HG03565 (cell line): ENCODE data around the gene AIM2.
A peak's percentile ranks its signal among the peaks of the same experiment; 100 is the strongest.
"Not testable (repeated sequence)": the region's sequence is repeated elsewhere in the genome, so short reads cannot be mapped to it uniquely, and the experiment has no call there.

Source experiments
- ATAC-seq: cut with Tn5 transposase; IDR thresholded peaks from one replicate; pipeline ENCODE4 v1.9.1; 2021; ENCODE audit warnings: mild to moderate bottlenecking, moderate library complexity; ENCODE audit not compliant: unreplicated experiment

AIM2 gene, protein sequence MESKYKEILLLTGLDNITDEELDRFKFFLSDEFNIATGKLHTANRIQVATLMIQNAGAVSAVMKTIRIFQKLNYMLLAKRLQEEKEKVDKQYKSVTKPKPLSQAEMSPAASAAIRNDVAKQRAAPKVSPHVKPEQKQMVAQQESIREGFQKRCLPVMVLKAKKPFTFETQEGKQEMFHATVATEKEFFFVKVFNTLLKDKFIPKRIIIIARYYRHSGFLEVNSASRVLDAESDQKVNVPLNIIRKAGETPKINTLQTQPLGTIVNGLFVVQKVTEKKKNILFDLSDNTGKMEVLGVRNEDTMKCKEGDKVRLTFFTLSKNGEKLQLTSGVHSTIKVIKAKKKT

DNA sequence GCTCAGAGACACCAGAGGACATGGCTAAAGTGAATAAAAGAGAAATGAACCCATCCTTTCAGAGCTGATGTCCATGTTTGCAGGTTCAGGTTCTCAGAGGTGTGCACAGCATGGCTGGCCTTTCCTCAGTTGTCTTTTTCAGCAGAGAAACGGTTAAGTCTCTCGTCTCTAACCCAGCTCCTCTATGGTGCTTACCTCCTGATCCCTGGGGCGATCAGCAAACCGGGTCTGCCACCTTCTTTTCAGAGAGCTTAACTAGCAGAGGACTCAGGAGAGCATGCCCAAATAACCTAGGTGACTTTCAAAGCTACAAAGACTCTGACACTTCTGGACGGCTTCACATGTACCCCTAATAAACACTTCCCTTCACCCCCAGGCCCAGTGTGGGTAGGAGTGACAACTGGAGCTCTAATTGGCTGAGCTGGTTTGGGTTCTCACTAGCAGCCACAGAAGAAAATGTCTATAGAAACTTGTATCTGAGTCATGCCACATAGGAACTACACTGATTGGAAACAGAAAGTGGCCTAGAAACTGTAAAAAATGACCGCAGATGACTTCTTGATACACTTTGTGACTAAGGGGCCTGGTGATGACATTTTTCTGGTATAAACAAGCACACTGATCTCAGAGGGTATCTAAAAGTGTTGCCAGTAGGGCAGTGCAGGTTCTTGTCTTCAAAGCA is at the start of gene AIM2:
TSS of gene AIM2 (minus strand) at position 329 of the 682 bp plus-strand sequence. CDS start 3,267 bp downstream, outside the sequence.
- peak; percentile 66 for ATAC-seq

DNA sequence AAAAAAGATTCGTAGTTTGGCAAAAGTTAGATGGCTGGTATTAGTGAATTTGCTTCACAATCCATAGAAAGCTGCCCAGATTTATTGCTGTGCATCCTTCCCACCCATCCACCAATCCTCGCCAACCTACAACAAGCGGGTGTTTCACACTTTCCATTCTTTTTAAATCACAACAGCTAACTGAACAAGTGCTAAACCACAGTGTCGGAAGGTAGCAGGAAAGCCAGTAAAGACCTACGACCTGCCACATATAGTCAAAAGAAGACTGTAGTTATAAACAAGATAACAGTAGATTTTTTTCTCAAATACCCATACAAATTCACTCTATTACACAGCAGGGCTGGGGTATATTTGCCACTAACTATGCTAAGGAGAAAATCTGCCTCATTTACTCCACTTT is 47.0 kb upstream of the AIM2 start:
- ATAC-seq: no peak

DNA sequence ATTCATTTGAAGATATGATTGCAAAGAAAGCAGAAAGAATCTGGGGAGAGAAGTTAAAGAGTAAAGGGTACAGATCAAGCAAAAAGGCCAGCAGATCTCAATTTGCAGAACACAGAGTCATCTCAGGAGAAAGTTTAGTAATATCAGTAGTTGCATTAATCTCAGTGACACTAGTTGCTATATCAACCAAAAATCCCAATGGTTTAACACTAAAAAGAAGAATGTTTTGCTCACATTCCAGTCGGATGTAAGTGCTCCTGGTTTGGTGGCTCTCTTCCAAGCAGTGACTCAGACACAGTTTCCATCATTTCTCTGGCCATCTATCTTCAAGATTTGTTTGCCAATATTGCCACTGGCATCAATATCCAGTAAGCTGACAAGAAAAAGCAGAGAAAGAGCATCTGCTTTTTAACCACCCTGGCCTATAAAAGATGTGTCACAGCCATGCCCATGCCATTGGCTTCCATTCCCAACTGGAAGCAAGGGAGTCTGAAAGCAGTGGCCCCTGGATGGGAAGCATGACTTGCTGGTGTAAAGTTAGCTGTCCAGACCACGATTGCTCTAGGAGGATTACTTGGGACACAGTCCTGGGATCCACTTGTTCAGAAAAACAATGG is 45.5 kb upstream of the AIM2 start:
- peak; percentile 88 for ATAC-seq

DNA sequence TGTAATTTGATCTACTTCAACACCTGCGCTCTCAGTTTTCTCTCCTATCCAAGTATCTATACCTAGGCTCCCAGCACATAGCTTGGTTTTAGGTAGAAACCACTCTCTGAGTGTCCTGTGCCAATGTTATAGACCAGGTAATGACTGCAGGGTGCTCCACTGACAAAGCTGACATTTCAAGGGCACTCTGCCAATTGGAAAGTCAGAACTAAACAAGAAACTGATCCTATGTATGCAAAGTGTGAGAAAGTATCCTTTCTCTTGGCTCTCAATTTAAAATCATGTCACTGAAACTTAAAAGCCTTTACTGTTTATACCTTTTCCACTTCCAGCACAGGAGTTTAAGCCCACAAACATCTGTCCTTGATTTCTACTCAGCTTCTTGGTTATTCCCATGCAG is 45.0 kb upstream of the AIM2 start:
- peak; percentile 53 for ATAC-seq

DNA sequence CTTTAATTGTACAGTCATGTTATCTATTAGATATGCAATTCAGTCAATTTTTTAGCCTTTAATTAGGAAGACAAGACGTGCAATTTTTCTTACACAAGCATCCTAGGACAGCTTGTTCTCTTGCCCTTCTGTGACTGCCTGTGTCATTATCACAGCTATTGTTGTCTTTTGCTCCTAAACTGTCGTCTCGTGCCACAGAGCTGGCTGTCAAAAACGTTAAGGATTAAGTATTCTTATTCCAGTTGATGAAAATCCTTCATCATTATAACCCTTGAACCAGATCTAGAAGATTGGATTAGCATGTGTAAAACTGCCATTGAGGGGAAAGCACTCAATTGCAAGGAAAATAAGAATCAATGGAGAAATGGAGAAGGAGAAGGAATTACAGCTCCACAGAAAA is 43.8 kb upstream of the AIM2 start:
- no peak for ATAC-seq

DNA sequence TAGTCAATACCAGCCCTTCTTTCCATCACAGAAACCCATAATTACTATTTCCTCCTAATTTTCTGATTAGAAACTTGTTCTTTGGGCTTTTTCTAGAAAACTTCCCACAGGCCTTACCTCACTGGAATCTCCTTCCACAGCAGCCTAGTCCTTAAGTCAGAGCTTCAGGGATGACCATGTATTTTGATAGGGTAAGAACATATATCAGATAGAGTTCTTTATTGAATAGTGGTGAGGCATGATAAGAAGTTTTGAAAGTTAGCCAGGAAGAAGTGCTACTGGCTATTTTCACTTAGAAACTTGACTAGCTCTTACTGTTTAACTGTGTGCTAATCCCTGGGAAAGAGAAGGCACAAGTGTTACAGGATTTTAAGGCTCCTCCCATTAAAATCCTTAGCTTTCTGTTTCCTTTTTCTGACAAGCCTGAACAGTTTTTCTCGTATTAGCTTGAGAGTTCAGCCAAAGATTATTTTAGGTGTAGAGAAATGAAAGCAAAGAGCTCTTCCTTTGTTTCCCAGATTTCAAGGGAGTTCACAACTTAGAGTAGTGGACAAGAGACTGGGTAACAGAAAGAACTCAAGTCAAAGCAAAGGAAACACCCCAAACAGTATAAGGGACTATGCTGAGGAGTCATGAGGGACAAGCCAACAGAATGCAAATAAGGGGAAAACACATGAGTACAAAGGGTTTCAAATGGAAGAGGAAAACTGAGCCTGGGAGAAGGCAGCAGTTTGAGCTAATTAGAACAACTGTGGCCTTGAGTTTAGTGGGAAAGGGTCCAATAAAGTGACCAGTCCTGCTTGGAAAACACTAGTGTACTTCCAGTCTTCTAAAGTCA is 37.2 kb upstream of the AIM2 start:
- ATAC-seq: no peak

DNA sequence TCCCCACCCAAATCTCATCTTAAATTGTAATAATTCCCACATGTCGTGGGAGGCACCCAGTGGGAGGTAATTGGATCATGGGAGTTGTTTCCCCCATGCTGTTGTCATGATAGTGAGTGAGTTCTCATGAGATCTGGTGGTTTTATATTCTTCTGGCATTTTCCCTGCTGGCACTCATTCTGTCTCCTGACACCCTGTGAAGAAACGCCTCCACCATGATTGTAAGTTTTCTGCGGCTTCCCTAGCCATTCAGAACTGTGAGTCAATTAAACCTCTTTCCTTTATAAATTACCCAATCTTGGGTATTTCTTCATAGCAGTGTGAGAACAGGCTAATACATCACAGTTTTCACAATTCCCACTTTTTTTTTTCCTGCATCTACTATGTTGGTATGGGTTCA is 26.5 kb upstream of the AIM2 start:
- not testable (repeated sequence) for ATAC-seq

DNA sequence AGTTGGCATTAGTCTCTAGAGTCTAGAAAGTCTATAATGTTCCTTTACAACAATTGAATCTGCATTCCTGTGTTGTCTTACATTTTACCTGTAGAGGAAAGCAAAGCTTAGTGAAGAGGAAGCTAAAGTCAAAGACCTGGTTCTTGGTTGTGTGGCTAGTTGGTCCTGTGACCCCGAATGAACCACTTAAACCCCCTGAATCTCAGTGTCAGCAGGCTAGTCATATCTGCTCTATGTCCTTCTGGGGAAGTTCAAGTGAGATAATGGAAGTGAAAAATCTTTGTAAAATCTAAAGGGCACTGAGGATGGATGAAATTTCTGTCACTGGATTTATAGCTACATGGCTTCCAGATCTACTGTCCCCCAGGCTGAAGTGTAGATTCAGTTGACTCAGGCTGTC is 24.0 kb upstream of the AIM2 start:
- ATAC-seq: no peak

DNA sequence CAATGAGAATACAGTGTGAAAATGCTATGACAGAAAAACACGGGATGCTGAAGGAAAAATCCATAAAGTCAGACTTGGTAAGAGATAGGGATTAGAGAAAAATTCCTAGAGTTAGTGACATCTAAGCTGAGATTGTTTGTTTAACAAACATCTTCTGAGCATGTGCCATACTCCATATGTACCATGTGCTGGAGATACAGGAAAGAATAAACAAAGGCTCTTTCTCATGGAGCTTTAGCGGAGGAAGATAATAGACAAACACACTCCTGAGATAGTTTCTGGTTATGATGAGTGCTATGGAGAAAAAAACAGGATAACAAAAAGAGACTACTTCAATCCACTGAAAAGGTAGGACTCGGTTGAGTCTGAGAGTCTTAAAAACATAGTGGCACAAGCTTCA is 22.0 kb upstream of the AIM2 start:
- ATAC-seq: no peak

DNA sequence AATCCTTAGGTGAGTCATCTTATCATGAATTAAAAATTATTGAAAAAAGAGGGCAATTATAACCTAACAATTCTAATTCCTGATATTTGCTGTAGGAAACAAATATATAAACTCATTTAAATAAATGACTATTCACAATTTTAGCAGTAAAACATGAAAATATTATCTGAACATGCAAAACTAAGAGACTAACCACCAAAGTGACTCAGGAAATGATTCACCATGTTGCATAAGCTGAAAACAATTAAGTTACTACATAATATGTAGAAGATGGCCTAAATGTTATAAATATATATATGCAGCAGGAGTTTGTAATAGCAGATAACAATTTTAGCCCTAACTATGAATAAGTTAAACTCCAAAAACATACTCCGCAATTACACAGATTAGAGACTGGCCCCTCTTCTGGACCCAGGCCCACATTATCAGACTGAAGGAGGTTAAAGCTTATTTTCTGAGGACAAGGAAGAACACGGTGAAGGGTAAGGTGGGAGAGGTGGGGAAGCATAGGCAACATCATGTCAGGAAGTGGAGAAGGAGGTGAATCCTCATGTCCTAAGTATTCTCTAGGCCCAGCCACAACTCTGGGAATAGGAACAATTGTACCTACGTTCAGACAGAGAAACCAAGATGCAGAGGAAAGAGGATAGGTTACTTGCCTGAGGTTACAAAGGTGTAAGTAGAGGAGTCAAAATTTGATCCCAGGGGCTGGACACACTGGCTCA is 15.6 kb upstream of the AIM2 start:
- ATAC-seq: no peak

DNA sequence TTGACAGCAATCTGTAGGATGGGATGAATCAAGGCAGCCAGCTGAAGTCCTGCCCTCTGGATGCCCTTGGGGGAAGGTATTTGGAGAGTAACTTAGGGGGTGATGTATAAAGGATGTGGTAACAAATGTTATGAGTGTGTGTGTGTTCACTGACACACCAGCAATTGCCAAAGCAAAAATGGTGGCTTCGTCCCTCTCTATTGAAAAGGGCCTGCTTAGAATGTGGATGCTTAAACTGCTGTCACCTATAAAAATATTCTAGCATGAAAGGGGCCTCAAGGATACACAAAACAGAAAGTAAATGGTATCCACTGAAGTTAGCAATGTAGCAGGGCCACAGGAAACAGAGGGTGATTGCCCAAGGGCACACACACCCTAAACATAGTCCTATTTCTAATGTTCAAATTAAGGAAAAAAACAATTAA is 15.1 kb upstream of the AIM2 start:
- ATAC-seq: no peak

DNA sequence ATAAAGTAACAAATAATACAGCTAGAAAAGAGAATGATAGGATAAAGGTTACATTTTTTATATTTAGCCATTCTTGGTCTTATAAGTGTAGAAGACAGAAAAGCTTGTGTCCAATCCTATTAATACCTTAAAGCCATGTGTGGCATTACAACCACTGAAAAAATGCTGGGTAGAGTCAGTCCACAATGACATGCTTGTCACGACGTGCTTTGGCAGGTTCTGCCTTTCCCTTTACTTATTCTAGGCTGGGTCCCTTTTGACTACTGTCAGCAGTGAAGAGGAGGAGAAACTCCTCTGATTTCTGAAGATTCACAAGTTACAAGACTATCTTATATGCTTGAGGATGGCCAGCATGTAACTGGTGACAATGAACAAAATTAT is 14.6 kb upstream of the AIM2 start:
- no peak for ATAC-seq

DNA sequence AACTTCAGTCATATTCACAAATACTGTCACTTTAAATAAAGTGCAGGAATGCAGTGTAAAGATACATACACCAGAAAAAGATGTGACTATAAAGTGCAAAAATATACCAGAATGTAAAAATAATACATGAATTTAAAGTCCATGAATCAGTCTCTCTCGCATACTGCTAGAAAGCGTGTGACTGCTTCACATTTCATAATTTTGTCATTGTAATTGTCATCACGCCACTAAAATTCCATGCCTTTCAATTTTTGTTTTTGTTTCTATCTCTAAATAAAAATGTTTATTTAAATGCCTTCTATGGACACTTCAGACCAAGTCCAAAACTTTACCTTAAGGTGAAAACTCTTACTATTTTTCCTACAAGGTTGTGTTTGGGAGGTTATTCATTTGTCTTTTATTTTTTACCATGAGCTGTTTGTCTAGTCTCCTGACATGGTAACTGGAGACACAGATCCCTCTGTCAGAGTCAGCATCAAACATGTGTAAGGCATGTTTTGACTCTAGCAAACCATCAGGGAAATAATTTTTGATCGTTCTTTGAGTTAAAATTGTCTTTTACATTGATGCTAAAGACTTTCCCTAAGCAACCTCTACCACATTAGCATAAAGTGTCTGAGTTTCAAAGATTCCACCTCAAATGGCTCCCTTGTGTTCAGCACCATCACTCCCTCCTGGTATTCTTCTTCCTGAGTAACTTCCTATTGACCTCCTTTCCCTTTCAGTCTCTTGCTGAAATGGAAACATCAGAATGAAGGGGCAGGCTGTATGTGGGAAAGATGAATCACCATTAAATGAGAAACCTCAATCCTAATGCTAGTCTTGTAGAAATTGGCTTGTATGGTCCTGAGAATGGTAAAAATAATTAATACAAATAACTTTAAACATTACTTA is 14.0 kb upstream of the AIM2 start:
- ATAC-seq: no peak

DNA sequence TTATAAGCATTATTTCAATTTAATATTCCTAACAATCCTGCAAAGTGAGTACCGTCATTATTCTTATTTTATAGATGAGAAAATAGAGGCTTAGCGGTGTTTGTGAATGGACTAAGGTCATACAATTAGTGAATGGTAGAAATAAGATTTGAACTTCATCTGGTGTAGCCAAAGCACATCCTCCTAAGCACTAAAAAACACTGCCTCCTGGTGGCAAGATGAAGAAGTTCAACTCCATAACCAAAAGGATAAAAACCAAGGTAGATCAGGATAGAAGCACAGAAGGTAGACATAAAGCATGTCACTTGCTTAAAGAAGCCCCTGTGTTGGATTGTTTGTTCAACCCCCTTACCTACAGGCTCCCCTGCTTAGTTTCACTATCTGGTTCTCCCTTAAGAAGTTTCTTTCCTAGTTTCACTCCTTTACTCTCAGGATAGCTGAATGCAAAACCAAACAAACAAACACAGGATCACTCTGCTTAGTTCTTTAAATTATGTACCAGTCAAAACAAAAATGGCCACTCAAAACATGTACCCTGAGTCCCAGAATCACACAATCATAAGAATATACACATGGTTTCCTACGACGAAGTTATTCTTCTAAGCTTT is 12.7 kb upstream of the AIM2 start:
- ATAC-seq: no peak

DNA sequence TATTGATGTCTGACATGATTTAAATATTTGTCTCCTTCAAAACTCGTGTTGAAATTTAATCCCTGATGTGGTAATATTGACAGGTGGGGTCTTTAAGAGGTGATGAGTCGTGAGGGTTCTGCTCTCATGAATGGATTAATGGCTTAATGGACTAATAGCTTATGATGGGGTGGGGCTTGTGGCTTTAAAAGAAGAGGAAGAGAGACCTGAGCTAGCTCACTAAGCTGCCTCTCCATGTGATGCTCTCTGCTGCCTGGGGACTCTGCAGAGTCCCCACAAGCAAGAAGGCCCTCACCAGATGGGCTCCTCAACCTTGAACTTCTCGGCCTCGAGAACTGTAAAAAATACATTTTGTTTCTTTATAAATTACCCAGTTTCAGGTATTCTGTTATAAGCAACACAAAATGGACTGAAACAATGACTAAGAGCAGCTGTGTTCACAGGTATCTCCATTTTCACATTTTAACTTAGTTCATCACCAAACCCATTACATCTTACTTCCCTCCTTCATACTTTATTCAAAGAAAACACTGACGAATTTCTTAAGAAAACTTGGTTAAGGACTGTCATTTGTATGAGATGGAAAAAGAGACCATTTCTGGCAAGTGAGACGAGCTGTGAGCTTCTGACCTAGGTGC is 12.1 kb upstream of the AIM2 start:
- no peak for ATAC-seq

DNA sequence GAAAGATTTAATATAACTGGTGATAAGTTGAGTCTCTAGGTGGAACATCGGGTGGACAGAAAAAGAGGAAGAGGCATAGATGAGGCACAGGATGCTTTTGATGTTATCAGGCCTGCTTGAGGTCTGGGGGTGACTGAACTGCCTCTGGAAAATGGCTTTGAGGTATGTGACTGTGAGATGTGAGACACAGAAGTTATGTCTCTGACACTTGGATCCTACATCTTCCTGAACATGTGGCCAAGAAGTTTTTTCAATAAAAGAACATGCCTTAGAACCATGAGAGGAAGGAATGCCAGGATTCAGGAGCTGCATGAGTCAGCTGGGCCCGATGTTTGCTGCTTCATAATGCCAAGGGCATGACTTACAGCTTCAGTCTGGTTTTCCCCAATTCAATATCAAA is 11.5 kb upstream of the AIM2 start:
- no peak for ATAC-seq

DNA sequence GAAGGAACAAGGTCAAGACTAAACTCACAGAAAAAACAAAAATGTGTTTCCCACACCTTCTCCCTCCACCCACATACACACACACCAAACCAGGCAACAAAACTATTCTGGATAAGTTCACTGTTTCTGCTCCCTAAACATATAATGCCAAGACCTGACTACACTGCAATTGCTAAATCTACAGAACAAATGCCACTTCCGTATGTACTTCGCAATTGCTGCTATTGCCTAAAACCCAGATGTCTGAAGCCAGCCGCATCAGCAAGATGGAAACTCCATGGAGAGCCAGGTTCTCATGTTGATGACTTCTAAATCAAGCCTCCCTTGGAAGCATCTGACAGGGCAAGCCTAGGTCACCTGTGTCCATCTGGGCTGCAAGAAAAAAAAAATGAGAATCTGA is 8.3 kb upstream of the AIM2 start:
- no peak for ATAC-seq

DNA sequence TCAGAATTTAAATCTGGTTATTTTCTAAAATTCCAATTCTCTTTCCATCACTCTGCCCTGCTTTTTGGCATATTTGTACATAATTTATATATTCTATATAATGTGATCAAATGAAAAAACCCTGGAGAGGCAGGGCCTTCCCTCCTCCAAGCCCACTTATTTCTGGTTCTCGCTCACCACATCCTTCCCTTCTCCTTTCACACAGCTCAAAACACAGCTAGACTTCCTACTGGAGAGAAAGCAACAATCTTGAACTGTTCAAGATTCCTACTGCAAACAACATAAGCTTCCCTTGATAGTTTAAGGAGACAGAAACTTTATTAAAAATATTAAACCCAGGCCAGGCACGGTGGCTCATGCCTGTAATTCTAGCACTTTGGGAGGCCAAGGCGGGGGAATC is 7.6 kb upstream of the AIM2 start:
- no peak for ATAC-seq

DNA sequence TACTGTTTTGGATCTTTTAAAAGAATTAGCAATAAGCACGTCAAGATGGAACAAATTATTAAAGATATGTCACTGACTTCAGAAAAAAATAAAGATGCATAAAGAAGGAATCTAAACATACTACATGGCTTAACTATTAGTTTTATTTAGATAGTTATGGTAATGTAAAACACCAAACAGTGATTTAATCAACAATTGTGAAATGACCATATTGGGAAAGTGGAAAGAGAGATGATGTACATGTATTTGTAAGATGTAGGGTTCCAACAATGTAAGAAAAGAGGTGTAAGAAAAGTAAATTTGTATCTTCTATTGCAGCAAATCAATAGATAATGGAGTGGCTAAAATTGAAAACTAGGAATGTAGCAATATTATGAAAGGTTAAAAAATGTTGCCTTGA is 6.4 kb upstream of the AIM2 start:
- ATAC-seq: no peak
